Measurements from ENCODE around the gene C22orf31.
A peak's percentile ranks its signal among the peaks of the same experiment; 100 is the strongest.

C22orf31 gene

DNA sequence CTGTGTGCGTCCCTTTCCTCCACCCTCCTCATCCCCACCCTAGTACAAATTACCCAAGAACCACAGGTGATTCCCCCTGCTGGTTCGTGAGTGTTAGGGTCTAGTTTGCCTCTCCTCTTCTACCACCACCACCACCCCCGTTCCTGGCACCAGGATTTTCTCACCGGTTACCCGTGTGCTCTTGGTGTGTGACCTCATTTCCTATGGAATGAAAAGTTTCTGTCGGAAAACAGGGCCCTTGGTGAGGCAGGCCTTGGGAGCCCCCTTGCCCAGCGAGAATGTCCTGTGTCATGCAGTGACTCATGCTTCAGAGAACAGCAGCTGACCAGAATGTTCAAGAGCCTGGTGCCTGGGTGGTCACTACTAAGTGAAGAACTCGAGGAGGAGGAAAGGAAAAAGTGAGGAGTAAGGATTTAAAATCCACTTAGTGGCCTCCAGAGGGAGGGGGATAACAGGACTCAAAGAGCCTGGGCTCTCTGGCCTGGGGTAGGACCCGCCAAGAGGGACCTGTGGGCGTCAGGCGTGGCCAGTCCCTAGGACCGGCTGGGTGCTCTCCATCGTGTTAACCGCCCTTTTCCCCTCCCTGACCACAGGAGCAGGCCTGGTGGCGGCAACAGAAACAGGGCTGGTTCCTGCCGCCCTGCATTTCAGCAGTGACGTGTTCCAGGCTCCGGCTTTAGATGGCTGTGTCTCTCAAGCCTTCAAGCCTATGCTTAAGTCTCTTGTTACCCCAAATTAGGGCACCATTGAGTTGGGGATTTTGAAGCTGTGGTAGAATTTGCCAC is 30.2 kb downstream of the C22orf31 start:
- H3K27ac ChIP-seq: peak overlapping the region; percentile 69
- DNase-seq (ENCODE audit: low read depth, low spot score): no peak

DNA sequence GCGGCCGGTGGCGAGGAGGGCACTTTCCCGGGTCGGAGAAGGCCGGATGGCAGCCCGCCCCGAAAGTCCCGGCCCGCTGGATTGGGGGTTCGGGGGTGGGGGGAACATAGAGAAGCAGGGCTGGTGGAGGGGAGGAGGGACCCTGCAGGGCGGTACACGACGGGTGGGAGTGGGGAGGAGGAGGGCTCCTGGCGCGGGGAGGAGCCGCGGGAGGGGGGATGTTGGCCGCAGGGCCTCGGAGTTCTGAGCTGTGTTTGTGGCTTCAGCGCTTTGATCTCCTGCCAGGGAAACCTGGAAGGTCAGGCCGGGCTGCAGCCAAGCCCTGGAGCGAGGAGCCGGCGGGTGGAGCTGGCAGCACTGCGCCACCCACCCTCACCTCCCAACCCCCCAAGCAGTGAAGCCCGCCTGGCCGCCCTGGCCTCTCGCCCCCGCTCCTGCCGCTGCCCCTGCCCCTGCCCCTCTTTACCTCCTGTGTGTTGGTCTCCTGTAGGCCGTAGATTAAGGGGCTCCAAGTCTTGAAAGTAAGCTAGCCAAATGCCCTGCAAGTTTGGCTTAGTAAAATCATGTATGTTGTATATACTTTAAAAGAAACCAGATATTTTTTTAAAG is 30.9 kb downstream of the C22orf31 start:
- peak overlapping the region; percentile 69 for H3K27ac ChIP-seq
- no peak for DNase-seq (ENCODE audit: low read depth, low spot score)

DNA sequence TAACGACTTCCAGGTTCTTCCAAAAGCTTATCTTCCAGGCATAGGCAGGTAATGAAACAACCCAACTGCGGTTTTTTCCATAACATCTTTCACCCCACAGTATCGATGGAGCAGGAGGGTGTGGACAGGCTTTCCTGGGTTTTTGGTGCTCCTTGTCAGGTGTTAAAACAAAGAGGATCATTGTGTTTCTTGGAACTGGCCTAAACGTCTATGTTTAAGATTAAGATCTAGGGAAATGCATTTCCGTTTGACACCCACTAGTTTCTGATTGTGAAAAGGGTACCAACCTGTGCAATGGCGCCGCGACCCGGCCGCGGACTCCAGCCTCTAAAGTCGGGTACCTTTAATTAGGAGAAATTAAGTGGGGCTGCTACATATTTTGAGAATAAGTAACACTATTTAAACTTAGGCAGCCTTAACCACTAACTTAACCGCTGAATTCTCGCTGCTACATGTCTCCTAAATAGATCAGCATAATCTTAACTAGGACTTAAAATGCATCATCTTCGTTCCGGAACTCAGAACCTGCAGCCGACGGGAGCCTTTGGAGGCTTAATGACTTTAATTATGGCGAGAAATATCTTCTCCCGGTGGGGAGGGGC is 31.5 kb downstream of the C22orf31 start:
- peak overlapping the region; percentile 69 for H3K27ac ChIP-seq
- peak; percentile 20 for DNase-seq (ENCODE audit: low read depth, low spot score)

DNA sequence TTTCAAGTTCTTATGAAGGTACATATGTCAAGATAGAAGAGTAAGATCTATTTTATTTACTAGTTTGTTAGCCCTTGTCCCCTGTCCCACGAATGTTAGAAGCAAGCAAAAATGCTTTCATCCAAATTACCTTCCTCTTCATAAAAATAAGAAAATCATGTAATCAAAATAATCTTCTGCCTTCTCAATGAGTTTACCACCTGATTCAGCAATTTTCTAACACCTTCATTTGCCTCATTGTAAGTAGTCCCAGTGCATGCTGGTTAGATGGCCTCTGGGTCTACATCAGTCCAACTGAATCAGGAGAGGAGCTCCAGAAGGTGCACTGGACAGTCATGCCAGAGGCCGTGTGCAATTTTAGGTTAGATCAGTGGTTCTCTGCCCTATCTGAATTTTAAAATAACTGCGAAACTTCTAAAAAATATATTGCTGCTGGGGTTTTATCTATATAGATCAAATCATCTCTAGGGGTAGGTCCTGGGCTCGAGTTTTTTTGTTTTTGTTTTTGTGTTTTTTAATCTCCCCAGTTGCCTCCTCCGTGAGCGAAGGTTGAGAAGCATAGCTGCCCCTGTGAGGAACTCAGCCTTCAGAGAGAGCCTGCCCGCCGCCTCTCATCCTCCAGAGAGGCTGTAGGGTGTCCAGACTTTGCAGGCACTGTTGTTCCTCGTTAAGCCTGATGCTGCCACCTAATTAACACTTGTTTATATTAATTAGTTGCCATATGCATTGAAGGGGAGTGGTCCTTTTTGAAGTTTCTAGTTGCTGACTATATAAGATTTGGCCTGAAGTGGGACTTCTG is 32.2 kb downstream of the C22orf31 start:
- H3K27ac ChIP-seq: peak overlapping the region; percentile 69

DNA sequence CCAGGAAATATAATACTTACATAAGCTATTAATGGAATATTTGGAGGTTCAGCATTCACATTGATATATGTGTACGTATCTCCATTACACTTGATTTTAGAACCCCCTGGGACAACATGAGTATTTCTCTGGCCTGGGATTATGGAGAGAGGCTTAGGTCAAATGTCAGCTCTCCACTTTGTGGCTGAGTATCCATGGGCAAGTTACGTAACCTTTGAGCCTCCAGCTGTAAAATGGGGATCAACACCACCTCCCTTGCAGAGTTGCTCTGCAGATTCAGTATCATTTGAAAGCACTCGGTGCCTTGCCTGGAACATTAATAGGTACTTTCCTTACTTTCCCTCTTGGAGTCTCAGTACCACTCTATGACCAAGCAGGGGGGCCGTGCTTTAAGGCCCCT is 33.2 kb downstream of the C22orf31 start:
- H3K27ac ChIP-seq: no peak overlapping the region
- no peak for DNase-seq (ENCODE audit: low read depth, low spot score)

More for the DNA sequence above, 32.2 kb downstream of the C22orf31 start:
- DNase-seq (ENCODE audit: low read depth, low spot score): no peak

DNA sequence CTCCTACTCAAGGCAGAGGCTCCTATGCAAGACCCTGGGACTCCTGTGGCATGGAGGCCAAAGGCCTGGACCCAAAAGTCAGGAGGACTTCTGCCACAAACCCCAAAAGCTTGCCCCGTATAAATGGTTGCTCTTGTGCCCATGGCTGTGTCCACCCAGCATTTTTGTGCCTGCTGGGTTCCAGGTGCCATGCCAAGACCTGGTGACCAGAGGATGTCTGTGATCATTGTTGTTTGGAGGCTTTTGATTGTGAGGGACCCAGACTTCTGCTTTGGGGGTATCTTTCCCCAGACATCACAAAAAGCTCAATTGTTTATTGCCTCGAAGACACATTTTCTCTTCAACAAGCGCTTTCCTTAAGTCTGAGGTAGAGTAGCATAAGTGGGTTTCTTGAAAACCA is 35.1 kb downstream of the C22orf31 start:
- no peak overlapping the region for H3K27ac ChIP-seq
- no peak for DNase-seq (ENCODE audit: low read depth, low spot score)

DNA sequence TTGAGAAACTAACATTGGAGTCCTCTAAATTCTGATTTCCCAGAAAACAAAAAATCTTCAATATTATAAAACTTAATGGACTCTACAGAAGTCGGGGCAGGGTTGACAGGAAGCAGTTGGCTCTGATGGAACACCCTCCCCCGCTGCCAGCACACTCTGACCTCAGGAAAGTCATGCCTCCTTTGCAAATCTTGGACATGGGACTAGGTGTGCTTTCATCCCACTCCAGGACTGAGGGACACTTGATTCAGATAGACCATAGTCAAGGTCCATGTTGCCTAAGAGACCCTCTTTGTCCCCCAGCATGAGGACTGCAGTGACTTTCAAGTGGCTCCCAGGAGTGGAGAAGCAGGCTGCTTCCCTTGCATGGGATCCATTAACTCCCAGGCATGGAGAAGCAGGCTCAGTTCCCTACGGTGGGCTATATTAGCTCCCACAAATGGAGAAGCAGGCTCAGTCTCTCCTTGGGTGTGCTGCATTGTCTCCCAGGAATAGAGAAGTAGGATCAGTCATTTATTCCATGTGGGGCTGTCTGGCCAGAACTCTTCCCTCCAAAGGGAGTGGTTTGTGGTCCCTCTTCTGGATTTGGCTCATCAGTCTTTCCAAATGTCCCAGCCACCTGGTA is 38.3 kb downstream of the C22orf31 start:
- DNase-seq (ENCODE audit: low read depth, low spot score): no peak
- H3K27ac ChIP-seq: no peak overlapping the region

DNA sequence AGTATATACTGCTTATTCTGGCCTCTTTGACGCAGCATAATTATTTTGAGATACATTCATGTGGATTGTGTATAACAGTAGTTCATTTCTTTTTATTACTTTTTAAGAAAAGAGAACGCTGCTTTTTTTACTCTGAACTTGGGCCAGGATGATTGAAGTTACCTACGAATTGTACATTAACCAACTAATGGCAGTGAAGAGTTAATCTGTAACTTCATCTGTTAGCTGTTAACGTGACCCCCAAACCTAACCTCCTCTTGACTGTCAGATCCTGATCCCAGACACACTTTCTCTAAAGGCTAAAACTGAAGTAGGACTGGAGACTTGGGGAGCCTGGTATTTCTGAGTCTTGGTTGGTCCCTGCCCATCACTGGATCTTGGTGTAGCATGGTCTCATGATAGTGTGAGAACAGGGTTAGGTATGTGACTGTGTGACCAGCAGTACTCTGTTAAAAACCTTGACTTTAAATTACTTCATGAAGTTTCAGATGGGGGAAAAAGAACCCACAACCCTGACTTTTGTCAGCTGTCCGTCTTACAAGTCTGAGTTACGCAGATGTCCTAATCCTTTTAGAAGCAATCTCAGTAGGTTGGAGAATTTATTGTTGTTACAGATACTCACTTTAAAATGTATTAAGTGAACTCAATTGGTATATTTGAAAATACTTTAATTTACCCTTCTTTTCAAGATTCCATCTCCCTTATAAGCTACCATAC is 39.4 kb downstream of the C22orf31 start:
- no peak overlapping the region for H3K27ac ChIP-seq
- DNase-seq (ENCODE audit: low read depth, low spot score): no peak

DNA sequence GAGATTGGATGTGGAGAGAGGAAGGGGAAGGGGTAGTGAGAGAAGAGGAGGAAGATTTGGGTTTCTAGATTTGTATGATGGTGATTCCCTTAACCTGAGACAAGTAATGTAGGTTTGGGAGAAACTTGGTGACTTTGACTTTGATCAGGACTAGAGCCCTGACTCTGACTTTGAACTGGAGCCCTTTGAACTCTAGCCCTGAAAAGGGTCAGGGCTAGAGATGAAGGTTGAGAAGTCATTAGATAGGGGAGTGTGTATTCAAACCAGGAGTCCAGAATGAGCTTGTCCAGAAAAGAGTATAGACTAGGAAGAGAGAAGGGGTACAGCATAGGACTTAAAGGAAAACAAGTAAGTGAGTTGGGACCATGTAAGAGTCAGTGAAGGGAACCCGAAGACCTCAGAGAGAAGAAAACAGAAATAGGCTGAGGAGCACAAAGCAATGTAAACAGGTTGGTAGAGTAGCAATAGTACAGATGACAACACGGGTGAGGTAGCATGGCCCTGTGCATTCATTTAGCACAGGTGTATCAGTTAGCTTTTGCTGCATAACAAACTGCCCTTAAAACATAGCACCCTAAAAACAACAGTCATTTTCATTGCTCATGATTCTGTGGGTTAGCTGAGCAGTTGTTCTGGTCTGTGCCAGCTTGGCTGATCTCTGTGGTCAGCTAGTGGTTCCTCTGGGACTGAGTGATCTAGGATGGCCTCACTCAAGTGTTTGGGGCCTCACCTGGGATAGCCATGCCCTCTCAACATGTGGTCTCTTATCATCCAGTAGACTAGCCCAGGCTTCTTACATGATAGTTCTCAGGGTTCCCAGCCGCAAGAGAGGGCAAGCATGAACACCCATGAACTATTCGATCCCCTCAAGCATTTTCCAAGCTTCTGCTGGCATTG is 43.1 kb downstream of the C22orf31 start:
- no peak overlapping the region for H3K27ac ChIP-seq
- no peak for DNase-seq (ENCODE audit: low read depth, low spot score)

DNA sequence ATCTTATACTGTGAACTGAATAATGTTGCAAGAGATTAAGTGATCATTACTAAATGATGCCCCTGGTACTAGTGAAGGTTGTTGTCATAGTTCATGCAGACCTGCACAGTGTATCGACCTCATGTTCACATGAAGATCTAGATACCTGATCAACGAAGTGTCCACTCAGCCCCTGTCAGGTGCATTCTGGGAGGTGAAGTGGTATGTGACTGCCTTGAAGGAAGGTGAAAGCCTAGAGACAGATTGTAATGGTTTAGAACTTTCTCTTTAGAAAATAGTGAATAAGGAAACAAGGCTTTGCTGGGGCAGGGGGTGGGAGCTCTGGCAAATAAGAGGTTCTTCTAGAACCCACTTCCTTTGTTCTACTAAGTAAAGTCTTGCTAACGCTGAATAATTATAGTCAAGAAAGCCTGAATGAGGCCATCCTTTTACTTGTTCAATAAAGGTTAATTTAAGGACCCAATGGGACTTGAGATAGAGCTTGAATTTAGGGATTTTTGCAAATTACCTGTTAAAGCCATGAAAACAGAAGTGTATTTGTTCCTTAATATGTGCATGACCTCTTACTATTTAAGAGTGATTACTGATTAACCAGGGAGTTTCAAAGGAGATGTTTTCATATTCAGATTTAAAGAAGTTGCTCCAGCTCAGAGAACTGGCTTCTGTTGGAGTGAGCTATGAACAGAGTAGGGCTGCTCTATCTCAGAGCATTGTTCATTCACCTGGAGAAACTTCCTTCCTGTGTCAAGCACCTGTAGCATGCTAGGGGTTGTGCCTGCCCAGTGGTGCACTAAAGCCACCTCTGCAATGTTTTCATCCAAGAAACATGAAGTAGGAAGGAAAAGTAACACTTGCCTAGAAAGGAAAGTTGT is 45.3 kb downstream of the C22orf31 start:
- no peak overlapping the region for H3K27ac ChIP-seq
- no peak for DNase-seq (ENCODE audit: low read depth, low spot score)

DNA sequence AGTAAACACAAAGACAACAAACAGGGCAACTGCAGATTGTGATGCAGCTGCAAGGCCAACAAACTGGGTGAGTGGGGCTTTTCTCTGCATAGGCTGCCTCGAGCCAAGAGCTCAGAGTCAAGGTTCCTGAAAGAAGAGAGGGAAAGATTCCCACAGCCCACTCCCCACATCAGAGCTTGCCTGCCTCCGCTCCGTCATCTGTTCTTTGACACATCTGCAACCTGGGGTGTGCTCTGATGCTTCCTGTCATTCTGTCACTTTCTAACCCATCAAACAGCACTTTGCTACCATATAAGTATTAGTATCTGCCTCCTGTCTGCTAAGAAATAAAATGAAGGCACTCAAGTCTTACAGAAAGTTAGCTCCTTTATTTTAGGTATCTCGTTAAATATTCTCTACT is 46.9 kb downstream of the C22orf31 start:
- no peak overlapping the region for H3K27ac ChIP-seq
- no peak for DNase-seq (ENCODE audit: low read depth, low spot score)

DNA sequence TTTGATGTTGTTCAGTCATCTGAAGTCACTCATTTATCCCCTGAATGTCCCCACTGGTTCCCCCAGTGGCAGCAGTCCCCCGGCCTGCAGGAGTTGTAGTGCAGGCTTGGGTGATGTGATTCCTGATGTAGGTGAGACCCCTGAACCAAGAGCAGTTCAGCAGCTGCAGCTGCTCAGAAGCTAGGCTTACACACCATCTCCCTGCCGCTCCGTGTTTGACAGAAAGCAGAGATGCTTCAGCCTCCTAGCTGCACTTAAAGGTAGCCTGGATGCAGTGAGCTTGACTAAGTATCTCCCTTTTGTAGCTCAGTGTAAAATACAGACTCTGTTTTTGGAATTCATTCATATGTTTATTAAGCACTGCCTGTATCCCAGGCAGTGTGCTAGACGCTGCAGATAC is 47.3 kb downstream of the C22orf31 start:
- no peak overlapping the region for H3K27ac ChIP-seq
- no peak for DNase-seq (ENCODE audit: low read depth, low spot score)

DNA sequence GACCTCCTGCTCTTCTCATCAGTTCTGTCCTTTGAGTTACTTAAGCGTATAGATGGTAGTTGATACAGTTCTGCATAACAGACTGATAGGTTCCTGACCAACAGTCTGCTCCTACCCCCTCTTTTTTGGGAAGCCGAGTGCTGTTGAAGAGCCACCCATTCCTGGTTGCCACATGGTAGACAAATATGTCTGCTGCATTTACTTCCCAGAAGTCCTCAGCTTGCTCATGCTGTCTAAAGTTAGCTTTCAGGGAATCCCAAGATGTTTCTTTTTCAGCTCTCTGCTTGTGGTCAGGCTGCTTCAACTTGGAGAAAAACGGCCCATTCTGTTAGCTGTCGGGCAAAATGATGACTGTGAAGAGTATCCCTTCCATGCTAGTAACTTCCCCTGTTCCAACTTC is 48.7 kb downstream of the C22orf31 start:
- H3K27ac ChIP-seq: no peak overlapping the region
- DNase-seq (ENCODE audit: low read depth, low spot score): no peak

DNA sequence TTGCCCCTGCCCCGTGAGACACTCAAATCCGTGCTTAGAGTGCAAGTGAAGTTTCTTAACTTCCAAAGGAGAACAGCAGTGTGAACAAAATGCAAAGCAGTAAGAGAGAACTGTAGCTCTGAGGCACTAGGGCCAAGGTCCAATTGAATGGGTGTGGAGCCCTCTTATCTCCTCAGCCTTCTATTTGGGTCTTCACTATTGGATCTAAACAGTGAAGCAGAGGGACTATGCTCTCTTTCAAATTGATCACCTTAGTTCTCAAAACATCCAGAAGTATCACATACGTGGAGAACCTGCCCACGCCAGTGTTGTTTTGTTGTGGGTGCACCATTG is 49.6 kb downstream of the C22orf31 start:
- no peak overlapping the region for H3K27ac ChIP-seq
- DNase-seq (ENCODE audit: low read depth, low spot score): no peak

DNA sequence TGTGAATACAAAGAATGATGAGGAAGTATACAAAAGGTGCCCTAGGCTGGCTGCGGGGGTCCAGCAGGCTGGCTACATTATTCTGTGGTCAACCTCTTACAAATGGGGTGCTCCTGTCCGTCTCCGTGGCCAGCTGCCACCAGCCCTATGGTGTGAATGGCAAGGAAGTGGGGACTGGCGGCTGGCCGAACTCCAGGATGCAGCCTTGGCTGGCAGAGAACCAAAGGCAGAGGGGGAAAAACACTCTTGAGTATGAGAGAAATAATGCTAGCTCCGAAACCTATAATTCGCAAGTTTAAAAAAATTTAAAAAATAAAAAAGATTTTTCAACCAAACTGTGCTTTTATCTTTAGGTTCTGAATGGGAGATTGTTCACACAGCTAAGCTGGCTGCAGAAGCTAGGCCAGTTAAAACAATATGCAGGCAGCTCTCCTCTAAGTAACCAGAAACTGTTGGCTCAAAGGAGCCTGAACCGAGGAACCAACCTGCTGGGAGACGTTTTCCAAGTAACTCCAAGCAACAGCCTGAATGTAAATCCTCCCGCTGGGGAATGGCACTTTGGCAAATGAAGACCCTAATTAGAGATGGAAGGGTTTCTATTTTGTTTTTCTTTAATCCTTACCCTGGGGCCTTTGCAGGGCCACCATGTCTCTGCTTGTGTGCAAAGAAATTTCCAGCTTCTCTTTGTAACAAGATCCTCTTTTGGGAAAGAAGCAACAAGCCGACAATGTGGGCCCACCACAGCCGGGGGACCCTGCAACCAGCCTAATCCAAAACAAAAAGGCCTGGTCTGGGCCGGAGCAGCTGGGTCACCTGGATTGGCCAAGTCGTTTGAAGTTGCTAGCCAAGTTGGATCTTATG is 50.2 kb downstream of the C22orf31 start:
- H3K27ac ChIP-seq: no peak overlapping the region
- DNase-seq (ENCODE audit: low read depth, low spot score): no peak

DNA sequence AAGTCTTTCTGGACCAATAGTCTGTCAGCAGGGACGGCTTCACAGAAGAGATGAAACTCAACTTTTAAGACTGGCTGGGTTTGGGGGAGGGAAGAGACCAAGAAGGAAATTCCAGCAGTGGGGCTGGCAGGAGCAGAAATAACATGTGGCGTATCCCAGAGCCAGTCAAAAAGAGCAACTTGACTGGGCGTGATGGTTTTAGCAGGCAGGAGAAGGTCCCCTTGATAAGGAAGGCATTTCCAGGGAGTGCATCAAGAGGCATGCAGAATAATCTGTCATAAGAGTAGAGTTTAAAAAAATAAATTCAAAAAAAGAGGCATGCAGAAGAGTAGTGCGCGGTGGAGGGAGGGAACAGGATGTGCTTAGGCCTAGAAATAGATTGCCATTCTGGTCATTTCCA is 52.5 kb downstream of the C22orf31 start:
- no peak for DNase-seq (ENCODE audit: low read depth, low spot score)
- H3K27ac ChIP-seq: no peak overlapping the region

All from epithelial cell of prostate (primary cell).